SK-N-SH treated with all-trans-retinoic acid at 6 μM for 48 hours (cell line): ENCODE measurements around the gene CDKN2AIP.

Source experiments
- ATAC-seq: fragments of 200-7000 bp; cut with Tn5 transposase; 3 replicates; pipeline ENCODE4 v1.9.1; 2020; ENCODE audit warnings: mild to moderate bottlenecking, moderate library complexity
- ARNTL ChIP-seq: fragments of 450-650 bp; formaldehyde crosslinking; IDR thresholded peaks from 2 replicates; pipeline ENCODE4 v1.5.0; 2020; ENCODE audit warnings: low read depth, mild to moderate bottlenecking, moderate library complexity, borderline replicate concordance
- BACH2 ChIP-seq: fragments of 250-450 bp; sonication (Bioruptor Pico); IDR thresholded peaks from 2 replicates; pipeline ENCODE4 v1.9.0; 2021; ENCODE audit warnings: mild to moderate bottlenecking, borderline replicate concordance
- CSRNP3 ChIP-seq: fragments of 250-450 bp; sonication (Bioruptor Pico); IDR thresholded peaks from 2 replicates; pipeline ENCODE4 v1.5.1; 2021; ENCODE audit warnings: mild to moderate bottlenecking, moderate library complexity
- ESRRG ChIP-seq: fragments of 250-450 bp; sonication (Bioruptor Pico); IDR thresholded peaks from 2 replicates; pipeline ENCODE4 v1.6.1; 2021; ENCODE audit warnings: mild to moderate bottlenecking
- GLIS3 ChIP-seq: fragments of 250-450 bp; sonication (Bioruptor Pico); IDR thresholded peaks from 2 replicates; pipeline ENCODE4 v1.5.0; 2020; ENCODE audit warnings: mild to moderate bottlenecking, moderate library complexity
- ISL1 ChIP-seq: fragments of 250-450 bp; sonication (Bioruptor Pico); IDR thresholded peaks from 2 replicates; pipeline ENCODE4 v2.1.2; 2022; ENCODE audit warnings: mild to moderate bottlenecking, moderate library complexity
- OSR1 ChIP-seq: fragments of 250-450 bp; sonication (Bioruptor Pico); IDR thresholded peaks from 2 replicates; pipeline ENCODE4 v1.8.0; 2022; ENCODE audit warnings: moderate library complexity, mild to moderate bottlenecking, inconsistent platforms
- PATZ1 ChIP-seq: fragments of 250-450 bp; sonication (Bioruptor Pico); IDR thresholded peaks from 2 replicates; pipeline ENCODE4 v1.8.0; 2020; ENCODE audit warnings: mild to moderate bottlenecking, moderate library complexity, borderline replicate concordance
- POU6F1 ChIP-seq: fragments of 250-450 bp; sonication (Bioruptor Pico); IDR thresholded peaks from 2 replicates; pipeline ENCODE4 v1.8.0; 2021; ENCODE audit warnings: low read depth, mild to moderate bottlenecking, moderate library complexity, borderline replicate concordance
- PPARA ChIP-seq: fragments of 250-450 bp; sonication (Bioruptor Pico); IDR thresholded peaks from 2 replicates; pipeline ENCODE4 v1.5.0; 2020; ENCODE audit warnings: mild to moderate bottlenecking, borderline replicate concordance
- RARB ChIP-seq: fragments of 250-450 bp; sonication (Bioruptor Pico); IDR thresholded peaks from 2 replicates; pipeline ENCODE4 v1.8.0; 2021; ENCODE audit warnings: mild to moderate bottlenecking, moderate library complexity
- SNAI2 ChIP-seq: fragments of 250-450 bp; sonication (Bioruptor Pico); IDR thresholded peaks from 2 replicates; pipeline ENCODE4 v1.5.0; 2020; ENCODE audit warnings: mild to moderate bottlenecking, moderate library complexity
- TCF4 ChIP-seq: fragments of 250-450 bp; sonication (Bioruptor Pico); IDR thresholded peaks from 2 replicates; pipeline ENCODE4 v1.8.0; 2021; ENCODE audit warnings: mild to moderate bottlenecking, moderate library complexity, borderline replicate concordance
- TOX ChIP-seq: fragments of 250-450 bp; sonication (Bioruptor Pico); IDR thresholded peaks from 2 replicates; pipeline ENCODE4 v1.8.0; 2021; ENCODE audit warnings: mild to moderate bottlenecking, moderate library complexity, borderline replicate concordance
- TSHZ2 ChIP-seq: fragments of 250-450 bp; sonication (Bioruptor Pico); IDR thresholded peaks from 2 replicates; pipeline ENCODE4 v1.5.0; 2020; ENCODE audit warnings: mild to moderate bottlenecking, moderate library complexity
- ZC3H10 ChIP-seq: fragments of 250-450 bp; sonication (Bioruptor Pico); IDR thresholded peaks from 2 replicates; pipeline ENCODE4 v1.5.1; 2021; ENCODE audit warnings: mild to moderate bottlenecking, moderate library complexity
- ZFP3 ChIP-seq: fragments of 250-450 bp; sonication (Bioruptor Pico); IDR thresholded peaks from 2 replicates; pipeline ENCODE4 v1.5.0; 2020; ENCODE audit warnings: mild to moderate bottlenecking, moderate library complexity
- ZFP30 ChIP-seq: fragments of 450-650 bp; formaldehyde crosslinking; IDR thresholded peaks from 2 replicates; pipeline ENCODE4 v1.5.0; 2022; ENCODE audit warnings: mild to moderate bottlenecking, moderate library complexity
- ZNF565 ChIP-seq: fragments of 450-650 bp; formaldehyde crosslinking; conservative IDR thresholded peaks from 2 replicates; pipeline ENCODE4 v1.5.0; 2020; ENCODE audit warnings: low read depth, mild to moderate bottlenecking, moderate library complexity
- ZNF8 ChIP-seq: fragments of 450-650 bp; formaldehyde crosslinking; IDR thresholded peaks from 2 replicates; pipeline ENCODE4 v1.5.0; 2020; ENCODE audit warnings: mild to moderate bottlenecking, moderate library complexity

The CDKN2AIP gene

GRCh38 chr4:183407128-183407585 is 37.3 kb upstream of the CDKN2AIP start (continued):
- TF ChIP-seq PATZ1 (CRISPR knock-in tag) = no peak

GRCh38 chr4:183407635-183408464 is 36.6 kb upstream of the CDKN2AIP start:
- TF ChIP-seq TOX (CRISPR knock-in tag) (no peak), ZFP30 (no peak), TCF4 (CRISPR knock-in tag) (no peak), CSRNP3 (CRISPR knock-in tag) (no peak), ISL1 (no peak), GLIS3 (CRISPR knock-in tag) (no peak), ZFP3 (CRISPR knock-in tag) (no peak), POU6F1 (no peak), PATZ1 (CRISPR knock-in tag) (no peak), SNAI2 (no peak), TSHZ2 (no peak), ESRRG (CRISPR knock-in tag) (no peak), ZNF565 (CRISPR knock-in tag) (no peak), RARB (CRISPR knock-in tag) (no peak), BACH2 (CRISPR knock-in tag) (no peak), ZC3H10 (CRISPR knock-in tag) (no peak), OSR1 (CRISPR knock-in tag) (no peak)
- no peak for ATAC-seq

GRCh38 chr4:183408796-183409195 is 35.6 kb upstream of the CDKN2AIP start:
- TF ChIP-seq ESRRG (CRISPR knock-in tag) (no peak), RARB (CRISPR knock-in tag) (no peak), ARNTL (no peak), CSRNP3 (CRISPR knock-in tag) (no peak), ZC3H10 (CRISPR knock-in tag) (no peak), ZNF8 (CRISPR knock-in tag) (no peak), SNAI2 (no peak), ZFP3 (CRISPR knock-in tag) (no peak), TOX (CRISPR knock-in tag) (no peak), TSHZ2 (no peak), POU6F1 (no peak), PPARA (CRISPR knock-in tag) (no peak), GLIS3 (CRISPR knock-in tag) (no peak)
- ATAC-seq = no peak
